Activated T-cell treated with anti-CD3 and anti-CD28 coated beads for 48 hours (primary cell): ENCODE data around the gene XRCC2.
"Not testable (repeated sequence)": the region's sequence is repeated elsewhere in the genome, so short reads cannot be mapped to it uniquely, and the experiment has no call there.

Experiments
- DNase-seq: peaks from one replicate; pipeline ENCODE4 v3.0.0-alpha.2; 2020; ENCODE audit warnings: low read depth

XRCC2 gene

DNA sequence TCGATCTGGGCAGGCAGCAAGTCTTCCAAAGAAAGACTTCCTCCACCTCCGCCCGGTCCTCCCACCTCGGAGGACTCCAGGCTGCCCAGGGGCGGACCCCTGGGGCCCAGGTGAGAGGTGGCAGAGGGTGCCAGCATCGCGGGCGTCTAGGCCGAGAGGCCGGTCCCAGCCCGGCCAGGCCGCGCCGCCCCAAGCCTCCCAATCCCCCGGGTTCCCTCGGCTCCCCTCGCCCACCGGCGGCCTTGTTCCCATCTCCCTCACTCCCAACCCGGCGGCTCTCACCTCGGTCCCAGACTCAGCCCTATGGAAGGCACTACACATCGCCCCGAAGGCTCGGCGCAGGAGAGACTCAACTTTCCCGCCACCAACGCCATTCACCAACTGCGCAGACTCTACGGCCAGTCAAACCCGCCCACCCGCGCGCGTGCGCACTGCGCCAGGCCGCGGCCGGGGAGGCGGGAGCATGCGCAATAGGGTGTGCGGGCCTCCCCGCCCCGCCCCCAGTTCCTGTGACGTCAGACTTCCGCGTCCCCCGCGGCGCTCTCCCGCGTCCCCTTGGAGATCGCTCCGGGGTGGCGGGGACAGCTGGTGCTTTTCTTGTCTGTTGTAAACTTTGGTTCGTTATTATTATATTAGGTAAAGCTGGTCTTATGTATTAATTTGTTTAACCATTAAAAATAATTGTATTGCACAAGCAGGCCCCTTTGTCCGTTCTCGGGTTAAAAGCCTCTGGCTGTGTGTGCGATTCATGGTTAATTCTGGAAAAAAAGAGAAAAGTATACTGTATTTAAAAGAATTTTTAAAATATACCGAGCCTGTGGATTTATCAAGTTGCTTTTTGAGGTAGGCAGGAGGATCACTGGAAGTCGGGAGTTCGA is at the start of gene XRCC2:
Gene XRCC2 (minus strand): TSS at position 383 of the 878 bp plus-strand sequence. CDS start 62 bp downstream, at position 321.
- DNase-seq = peak; percentile 95

DNA sequence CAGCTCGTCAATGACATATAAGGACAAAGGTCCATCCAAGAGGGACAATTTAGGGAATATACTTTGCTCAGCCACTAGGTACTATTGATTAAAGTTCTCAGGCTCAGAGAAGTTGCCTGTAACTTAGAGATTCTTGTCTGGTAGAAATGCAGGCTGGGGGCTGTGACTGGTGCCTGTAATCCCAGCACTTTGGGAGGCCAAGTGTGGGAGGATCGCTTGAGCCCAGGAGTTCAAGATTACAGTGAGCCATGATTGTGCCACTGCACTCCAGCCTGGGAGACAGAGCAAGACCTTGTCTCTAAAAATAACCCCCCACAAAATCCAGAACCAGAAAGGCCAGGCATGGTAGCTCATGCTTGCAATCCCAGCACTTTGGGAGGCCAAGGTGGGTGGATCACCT is 47.4 kb upstream of the XRCC2 start:
- DNase-seq = no peak

DNA sequence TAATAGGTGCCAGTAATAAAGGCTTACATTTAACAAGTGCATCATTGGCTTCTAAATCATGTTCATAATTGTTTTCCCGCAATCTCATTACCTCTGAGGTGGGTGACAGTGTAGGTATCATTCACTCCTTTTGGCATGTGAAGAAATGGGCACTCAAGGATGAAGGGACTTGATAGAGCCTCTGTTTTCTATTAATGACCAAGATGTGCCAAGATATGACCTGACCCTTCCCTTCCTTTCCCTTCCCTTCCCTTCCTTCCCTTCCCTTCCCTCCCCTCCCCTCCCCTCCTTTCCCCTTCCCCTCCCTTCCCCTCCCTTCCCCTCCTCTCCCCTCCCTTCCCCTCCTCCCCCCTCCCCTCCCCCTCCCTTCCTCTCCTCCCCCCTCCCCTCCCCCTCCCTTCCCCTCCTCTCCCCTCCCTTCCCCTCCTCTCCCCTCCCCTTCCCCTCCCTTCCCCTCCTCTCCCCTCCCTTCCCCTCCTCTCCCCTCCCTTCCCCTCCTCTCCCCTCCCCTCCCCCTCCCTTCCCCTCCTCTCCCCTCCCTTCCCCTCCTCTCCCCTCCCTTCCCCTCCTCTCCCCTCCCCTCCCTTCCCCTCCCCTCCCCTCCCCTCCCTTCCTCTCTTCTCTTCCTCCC is 36.6 kb upstream of the XRCC2 start:
- DNase-seq = not testable (repeated sequence)

DNA sequence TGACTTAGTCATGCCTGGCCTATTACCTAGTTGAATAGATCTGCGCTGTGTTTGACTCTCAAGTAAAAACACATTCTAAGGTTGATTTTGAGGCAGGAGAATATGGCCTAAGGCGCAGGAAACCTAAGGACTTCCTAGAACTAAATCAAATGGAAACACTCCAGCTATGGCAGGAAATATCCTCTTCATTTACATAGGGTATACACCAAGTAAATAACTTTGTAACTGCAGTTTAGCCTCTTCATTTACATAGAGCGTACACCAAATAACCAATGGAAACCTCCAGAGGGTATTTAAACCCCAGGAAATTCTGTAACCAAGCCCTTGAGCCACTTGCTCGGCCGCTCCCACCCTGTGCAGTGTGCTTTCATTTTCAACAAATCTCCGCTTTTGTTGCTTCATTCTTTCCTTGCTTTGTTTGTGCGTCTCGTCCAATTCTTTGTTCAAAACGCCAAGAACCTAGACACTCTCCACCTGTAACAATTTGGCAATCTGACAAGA is 35.6 kb upstream of the XRCC2 start:
- no peak for DNase-seq

DNA sequence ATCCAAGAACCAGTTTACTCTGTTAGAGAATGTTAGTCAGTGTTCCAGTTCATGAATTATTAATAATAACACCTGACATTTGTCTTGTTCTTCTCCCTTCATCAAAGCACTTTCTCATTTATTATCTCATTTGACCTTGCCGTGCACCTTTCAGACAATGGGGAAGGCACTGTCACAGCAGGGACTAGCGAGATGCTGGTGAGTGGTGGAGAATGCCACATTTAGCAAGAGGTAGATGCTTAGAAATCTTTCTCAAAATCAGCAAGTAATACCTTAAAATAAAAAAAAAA is 34.2 kb upstream of the XRCC2 start:
- DNase-seq = no peak

DNA sequence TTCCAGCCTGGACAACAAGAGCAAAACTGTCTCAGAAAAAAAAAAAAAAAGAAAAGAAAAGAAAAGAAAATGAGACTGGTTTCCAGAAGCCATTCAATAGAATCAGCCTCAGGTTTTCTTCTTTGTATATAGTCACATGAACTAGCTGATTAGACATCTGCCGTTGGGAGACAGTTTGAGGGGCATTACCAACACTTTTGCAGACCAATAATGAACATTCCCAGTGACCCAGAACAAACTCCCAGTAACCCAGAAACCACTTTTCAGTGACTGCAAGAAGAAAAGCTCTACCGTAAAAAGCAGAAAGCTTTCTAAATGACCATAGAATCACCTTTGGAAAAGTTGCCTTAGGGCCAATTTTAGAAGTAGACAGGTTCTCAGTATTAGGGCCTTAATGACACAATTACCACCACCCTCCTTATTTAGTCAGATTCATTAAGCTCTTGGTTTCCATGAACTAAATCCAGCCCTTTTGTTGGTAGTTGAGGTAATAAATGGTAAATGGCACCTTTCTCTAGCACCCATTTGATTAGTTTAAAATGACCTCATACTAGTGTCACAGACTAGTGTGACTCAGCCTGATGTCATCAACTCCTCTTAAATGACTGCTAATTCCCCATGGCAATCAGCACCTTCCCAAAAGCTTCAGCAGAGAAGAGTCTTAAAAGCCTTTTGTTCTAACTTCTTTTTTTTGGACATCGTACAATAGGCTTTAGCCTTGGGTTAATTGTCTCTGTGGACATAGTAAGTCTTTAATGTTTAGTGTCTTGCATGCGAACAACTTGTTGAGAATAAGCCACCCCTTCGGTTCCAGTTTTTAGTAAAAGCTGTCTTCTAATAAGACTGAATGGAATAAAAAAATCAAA is 33.6 kb upstream of the XRCC2 start:
- no peak for DNase-seq

DNA sequence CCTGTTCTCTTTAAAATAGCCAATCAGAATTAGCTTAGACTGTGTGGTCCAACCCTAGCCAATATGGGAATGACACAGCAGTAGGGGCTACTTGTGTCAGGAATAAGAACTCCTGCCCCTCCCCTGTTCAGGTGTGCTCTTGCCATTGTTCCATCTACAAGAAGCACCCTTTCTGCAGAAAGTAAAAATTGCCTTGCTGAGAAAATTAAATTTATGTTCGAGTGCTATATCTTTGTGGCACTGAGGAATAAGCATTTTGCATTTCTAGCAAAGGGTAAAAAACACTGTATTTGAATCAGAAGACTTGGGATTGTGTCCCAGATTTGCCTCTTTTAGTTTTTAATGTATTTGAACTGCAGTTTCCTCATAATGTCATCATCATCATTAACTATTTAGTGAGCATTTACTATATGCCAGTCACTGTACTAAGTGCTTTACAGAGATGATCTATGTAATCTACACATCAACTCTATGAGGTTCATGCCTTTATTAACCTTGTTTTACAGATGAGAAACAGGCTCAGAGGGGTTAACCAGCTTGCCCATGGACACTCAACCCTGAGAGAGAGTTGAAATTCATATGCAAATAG is 28.9 kb upstream of the XRCC2 start:
- no peak for DNase-seq

DNA sequence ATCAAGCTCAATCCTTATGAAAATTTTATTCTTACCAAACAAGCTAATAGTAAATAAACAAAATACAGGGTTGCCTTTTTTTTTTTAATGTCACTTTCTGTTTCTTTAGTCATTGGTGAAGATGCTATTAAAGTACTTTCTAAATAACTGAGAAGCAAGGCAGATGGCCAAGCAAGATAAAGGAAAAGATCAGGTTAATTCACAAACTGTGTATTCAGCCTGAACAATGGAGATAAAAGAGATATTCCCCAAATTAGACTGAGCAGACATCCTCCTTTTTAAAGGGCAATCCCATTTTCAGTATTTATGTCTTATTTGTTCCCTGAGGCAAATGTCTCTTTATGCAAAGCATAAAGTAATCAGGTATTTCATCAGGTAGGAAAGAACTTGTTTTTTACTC is 23.1 kb upstream of the XRCC2 start:
- DNase-seq = no peak

DNA sequence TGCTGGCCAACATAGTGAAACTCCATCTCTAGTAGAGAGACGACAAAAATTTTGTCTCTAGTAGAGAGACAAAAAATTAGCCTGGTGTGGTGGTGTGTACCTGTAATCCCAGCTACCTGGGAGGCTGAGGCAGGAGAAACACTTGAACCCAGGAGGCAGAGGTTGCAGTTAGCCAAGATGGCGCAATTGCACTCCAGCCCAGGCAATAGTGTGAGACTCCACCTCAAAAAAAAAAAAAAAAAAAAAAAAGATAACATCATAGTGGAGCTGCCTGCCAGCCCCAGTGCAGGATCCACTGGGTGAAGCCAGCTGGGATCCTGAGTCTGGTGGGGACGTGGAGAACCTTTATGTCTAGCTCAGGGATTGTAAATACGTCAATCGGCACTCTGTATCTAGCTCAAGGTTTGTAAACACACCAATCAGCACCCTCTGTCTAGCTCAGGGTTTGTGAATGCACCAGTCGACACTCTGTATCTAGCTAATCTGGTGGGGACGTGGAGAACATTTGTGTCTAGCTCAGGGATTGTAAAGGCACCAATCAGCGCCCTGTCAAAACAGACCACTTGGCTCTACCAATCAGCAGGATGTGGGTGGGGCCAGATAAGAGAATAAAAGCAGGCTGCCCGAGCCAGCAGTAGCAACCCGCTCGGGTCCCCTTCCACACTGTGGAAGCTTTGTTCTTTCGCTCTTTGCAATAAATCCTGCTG is 21.5 kb upstream of the XRCC2 start:
- not testable (repeated sequence) for DNase-seq

DNA sequence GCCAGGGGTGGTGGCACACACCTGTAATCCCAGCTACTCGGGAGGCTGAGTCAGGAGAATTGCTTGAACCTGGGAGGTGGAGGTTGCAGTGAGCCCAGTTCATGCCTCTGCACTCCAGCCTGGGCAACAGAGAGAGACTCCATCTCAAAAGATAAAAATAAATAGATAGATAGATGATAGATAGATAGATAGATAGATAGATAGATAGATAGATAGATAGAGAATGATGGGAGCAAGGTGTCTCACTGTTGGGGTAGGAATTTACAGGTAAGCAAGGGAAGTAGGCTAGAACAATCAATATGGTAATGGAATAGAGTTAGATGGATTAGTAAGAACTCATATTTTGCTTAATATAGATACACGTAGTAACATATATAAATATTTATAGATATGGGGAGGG is 16.3 kb upstream of the XRCC2 start:
- not testable (repeated sequence) for DNase-seq

DNA sequence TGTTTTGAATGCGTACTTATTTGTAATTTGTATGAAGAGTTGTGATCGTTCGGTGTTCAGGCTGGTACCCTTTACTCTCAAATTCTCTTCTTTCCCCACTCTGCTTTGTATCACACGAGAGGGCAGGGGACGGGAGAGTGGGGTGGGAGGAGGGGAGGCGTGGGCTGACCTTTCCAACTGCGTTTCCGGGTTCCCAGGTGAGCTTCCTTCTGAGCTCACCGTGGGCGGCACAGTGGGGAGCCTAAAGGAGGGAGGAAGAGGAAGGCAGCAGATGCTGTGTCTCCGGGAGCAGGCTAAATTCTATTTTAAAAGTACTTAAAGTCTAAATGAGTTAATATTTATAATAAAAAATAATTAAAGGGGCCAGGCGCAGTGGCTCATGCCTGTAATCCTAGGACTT is 7.4 kb upstream of the XRCC2 start:
- DNase-seq = no peak

DNA sequence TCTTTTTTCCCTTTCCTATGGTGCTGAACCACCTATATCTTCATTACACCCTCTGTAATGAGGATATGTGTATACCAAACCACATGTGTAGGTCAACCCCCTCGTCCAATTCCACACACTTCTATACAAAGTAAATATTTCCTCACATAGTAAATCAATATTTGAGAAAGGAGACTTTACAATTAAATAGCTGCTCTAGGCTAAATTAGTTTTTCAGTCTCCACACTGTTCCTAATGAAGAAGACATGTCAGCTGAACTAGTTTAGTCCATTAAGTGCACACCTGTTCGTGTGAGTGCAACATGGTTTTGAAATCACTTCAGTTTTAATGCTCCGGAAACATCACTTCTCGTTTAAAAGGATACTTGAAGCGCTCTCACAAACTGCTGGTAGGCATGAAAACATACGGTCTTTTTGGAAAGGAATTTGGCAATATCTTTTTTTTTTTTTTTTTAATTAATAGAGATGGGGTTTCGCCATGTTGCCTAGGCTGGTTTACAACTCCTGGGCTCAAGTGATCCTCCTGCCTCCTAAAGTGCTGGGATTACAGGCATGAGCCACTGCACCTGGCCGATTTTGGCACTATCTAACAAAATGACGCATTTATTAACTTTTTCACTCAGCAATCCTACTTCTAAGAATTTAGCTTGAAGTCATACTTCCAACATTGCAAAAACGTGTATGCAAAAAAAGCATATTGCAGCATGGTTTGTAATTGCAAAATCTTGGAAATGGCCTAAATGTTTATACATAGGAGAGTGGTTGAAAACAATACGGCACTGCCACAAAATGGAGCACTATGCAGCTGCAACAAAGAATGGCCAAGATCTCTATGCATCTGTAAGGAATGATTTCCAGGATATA is 2.1 kb upstream of the XRCC2 start:
- DNase-seq = no peak

DNA sequence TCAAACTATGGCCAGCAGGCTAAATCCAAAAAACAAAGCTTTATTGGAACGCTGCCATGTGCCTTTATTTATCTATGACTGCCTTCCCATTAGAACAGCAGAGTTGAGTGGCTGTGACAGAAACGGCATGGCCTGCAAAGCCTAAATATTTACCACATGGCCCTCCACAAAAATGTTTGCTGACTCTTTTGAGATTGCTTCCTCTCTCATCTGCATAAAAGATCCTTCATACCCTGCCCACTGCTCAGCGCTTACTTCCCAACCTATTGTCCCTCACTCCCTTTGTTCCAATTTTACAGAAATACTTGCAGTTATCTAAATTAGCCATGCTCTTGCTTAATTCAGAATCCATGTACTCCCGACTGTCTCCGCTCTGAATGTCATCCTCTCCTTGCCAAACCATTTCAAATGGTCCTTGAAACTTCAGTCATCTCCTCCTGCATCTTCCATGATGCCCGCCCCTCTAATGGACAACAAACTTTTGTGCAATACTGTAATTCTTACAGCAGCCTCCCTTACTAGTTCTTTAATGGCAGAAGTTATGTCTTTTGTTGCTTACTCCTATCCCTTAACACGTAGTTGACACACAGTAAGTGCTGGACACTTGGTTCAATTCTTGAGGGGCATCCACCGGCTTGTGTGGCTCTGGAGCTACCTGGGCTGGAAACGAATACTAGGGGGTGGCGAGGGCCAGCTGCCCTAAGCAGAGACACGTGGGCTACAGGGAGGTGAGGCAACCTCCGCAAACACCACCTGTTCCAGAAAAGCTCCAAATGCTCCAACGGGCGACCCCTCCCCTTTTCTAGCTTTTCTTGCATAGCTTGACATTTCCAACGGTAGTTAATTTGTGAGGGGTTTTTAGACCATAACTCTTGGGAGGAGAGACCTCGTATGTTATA is 832 bp downstream of the XRCC2 start:
- DNase-seq = peak; percentile 6

DNA sequence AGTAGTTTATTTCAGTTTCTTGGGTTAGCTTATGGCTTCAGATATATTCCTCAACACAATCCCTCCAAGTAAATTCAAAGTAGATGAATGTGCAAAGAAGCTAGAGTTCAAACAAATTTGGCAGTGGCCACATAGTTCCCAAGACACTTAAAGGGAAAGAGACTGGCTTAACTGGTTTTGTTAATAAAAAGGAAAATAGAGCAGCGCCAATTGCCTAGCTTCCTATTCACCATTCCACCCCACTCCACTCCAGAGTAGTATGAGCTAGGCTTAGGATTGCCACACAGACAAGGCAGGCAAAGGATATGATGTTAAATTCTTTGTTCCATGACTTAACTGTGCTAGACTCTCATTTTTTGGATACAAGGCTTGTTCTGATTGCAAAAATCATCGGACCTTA is 2.0 kb downstream of the XRCC2 start:
- DNase-seq = no peak

DNA sequence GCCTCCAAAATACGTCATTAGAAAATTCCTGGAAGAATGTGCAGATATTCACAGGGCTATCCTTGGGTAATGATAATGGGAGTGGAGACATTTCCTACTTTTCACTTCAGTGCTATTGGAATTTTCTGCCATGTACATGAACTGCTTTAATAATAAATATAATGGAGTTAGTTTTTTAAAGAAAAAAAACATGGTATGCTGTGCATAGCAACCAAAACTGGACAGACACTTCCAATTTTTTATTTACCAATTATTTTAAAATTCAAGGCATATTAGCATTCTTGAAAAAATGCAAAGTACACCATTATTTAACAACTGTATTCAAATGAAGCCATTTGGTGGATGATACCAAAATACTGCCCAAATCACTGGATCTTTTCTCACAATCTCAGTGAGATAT is 3.3 kb downstream of the XRCC2 start:
- DNase-seq = no peak

DNA sequence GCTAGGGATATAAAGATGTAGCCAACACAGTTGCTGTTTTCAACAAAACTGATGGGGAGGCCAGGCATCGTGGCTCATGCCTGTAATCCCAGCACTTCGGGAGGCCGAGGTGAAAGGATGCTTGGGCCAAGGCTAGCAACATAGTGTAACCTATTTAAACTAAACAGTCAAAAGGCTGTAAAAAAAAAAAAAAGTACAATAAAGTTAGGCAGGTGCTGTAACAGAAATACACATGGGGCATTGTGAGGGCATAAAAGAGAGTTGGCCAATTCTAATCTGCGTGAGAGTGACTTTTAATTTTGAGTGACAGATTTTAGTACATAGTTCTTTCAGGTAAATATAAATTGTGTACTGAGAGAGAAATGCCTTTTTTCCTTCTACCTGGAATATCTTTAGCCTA is 6.2 kb downstream of the XRCC2 start:
- no peak for DNase-seq

DNA sequence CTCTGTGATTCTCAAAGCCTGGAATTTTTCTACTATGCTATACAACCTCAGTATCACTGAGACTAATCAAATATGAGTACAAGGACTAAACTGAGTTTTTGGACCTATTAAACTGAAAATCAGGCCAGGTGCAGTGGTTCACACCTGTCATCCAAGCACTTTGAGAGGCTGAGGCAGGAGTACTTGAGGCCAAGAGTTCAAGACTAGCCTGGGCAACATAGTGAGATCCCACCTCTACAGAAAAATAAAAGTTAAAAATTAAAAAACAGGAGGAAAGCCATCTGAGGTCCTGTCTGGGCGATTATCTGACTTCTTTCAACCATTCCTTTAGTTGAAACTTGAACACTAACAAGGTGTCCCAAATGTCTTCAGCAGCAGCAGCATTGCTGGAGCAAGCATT is 7.0 kb downstream of the XRCC2 start:
- no peak for DNase-seq

DNA sequence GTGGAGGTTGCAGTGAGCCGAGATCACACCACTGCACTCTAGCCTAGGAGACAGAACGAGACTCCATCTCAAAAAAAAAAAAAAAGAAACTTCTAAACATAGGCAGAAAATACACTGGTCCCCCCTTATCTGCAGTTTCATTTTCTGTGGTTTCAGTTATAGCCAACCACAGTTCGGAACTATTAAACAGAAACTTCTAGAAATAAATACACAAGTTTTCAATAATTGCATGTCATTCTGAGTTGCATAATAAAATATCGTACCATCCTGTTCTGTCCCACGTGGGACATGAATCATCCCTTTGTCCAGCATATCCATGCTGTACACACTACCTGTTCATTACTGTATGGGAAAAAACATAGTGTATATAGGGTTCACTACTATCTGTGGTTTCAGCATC is 8.0 kb downstream of the XRCC2 start:
- DNase-seq = no peak

DNA sequence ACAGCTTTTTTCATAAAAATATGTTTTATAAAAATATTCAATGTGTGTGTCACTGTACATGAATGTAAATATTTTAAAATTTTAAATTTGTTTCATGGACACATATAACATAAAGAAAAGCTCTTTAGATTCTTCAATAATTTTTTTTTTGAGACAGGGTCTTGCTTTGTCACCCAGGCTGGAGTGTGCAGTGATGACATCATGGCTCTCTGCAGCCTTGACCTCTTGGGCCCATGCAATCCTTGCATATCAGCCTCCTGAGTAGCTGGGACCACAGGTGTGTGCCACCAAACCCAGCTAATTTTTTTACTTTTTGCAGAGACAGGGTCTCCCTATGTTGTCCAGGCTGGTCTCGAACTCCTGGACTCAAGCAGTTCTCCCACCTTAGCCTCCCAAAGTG is 9.9 kb downstream of the XRCC2 start:
- no peak for DNase-seq

DNA sequence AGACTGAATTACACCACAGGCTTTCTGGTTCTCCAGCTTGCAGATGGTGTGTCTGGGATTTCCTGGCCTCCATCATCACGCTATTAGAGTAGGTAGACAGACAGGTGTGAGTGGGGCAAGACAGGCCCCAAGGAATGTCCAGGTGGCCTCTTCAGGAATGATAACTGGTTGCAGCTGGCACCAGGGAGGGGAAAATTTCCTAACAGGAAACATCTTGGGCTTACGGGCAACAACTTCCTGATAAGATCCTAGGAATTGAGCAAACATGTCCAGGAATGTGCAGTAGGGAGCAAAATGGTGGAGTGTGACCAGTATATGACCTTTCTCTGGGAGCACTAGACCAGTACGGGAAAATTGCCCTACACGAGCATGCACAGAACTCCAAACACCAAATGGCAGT is 11.3 kb downstream of the XRCC2 start:
- DNase-seq = no peak
